GM19351 (cell line): ENCODE results near the gene NKX1-1.
"Not testable (repeated sequence)": the region's sequence is repeated elsewhere in the genome, so short reads cannot be mapped to it uniquely, and the experiment has no call there.

Source experiments
- ATAC-seq: cut with Tn5 transposase; IDR thresholded peaks from one replicate; pipeline ENCODE4 v1.9.1; 2021; ENCODE audit warnings: mild to moderate bottlenecking, moderate library complexity; ENCODE audit not compliant: unreplicated experiment

Gene NKX1-1

DNA sequence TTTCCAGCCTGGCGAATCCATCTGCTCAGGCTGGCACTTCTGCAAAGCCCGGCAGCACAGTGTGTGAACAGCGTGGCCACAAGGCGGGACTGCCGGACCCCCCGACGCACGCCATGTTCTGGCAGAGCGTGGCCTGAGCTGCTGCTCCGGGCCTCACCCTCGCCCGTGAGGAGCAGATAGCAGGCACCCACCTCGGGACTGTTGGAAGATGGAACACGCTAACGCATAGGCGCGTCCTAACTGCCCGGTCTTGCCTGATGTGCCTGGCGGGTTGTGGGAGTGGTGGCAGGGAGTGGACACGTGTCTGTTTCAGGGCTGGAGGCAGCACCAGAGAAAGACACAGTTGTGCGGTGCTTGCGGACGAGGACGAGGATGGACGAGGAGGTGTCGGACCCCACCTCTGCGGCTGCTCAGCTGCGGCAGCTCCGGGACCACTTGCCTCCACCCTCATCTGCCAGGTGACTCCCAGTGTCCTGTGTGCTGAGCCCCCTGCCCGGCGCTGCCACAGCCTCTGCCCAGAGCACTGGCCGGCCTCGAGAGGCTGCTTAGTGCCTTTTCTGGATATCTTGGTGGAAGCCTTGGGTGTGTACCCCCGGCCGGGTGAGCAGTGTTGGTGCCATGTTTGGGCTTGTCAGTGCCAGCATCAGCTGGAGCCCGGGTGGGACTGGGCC, 31.1 kb downstream of the NKX1-1 start:
- no peak for ATAC-seq

DNA sequence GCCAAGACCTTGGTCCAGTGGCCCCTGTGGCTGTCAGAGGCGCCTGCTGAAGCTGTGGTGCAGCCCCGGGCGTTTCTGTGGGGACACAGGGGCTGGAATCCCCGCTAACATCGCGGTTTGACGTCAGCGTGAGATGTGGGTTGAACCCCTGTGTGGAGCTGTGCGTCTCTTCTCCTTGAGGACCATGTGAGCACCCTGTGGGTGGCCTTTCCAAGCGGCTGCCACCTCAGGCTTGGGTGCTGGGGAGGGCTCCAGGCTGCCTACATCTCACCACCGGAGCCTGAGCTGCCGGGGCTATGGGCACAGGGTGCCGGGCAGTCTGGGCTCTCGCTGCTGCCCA, 31.6 kb downstream of the NKX1-1 start:
- no peak for ATAC-seq

DNA sequence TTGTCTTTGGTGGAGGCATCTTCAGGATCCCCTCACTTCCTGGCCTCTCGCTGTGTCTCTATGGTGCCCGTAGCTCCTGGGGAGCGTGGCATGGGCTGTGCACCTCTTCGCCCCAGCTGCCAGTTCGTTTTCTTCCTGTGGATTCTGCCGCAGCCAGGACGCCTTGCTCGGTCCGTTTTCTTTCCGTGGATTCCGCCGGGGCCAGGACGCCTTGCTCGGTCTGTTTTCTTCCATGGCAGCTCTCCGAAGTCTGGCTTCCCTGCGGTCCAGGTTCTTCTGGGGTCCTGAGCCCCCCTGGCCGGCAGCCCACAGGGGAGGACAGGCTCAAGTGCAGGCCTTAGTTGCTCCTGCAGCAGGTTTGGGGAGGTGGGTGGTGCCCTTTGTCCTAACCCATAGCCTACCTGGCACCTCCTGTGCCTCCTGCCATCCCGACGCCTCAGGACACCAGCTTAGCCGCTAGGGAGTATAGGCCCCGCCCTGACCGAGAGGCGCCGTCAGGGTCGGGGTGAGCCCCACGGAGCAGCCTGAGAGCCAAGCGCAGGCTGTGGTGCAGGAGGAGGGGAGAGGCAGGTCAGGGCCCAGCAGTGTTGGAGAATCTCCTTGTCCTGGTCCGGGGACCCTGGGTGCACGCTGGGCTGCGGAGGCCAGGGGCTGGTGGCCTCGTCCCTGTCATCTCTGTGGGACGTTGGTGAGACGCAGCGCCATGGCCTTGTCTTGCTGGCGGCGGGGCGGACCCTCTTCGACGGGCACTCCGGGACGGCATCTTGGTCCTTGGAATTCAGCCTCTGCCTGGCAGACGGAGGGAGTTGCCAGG, 32.1 kb downstream of the NKX1-1 start:
- no peak for ATAC-seq

DNA sequence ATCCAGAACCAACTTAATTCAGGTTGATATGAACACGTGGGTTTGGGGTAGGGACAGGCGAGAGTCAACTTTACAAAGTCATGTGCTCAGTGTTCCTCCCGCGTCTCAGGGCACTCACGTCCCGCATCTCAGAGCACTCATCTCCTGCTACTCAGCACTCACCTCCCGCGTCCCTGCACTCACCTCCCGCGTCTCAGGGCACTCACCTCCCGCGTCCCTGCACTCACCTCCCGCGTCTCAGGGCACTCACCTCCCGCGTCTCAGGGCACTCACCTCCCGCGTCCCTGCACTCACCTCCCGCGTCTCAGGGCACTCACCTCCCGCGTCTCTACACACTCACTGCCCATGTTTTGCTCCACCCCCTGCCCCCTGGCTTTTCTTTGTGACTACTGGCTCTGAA, 33.7 kb downstream of the NKX1-1 start:
- ATAC-seq: not testable (repeated sequence)

DNA sequence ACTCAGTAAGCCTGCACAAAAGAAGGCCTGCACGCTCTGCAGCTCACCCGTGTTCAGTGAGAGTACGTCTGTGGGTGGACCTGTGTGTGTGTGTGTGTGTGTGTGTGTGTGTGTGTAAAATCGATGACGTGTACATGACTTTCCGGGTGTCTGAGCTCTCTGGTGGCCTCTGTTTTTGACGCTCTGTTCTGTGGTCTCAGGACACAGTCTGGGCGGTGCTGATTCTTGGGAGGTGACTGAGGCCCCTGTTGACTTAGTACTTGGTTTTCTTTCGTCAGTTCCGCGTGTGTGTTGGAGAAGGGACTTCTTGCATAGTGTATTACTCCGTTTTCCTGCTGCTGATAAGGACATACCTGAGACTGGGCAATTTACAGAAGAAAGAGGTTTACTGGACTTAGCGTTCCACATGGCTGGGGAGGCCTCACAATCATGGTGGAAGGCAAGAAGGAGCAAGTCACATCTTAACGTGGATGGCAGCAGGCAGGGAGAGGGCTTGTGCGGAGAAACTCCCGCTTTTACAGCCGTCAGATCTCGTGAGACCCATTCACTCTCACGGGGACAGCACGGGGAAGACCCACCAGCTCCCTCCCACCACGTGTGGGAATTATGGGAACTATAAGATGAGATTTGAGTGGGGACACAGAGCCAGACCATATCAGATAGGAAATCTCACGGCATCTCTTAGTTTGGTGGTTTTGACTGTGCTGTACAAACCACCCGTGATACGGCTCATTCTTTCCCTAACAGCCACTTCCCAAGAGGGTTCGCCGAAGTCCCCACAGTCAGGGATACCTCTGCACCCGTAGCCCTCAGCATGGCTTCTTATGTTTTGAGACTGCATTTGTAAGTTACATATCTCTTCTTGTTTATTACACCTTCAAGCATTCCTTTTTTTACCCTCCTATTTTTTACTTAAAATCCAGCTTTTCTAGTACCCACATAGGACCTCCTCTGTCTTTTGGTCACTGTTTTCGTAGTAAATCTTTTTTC, 34.8 kb downstream of the NKX1-1 start:
- no peak for ATAC-seq

DNA sequence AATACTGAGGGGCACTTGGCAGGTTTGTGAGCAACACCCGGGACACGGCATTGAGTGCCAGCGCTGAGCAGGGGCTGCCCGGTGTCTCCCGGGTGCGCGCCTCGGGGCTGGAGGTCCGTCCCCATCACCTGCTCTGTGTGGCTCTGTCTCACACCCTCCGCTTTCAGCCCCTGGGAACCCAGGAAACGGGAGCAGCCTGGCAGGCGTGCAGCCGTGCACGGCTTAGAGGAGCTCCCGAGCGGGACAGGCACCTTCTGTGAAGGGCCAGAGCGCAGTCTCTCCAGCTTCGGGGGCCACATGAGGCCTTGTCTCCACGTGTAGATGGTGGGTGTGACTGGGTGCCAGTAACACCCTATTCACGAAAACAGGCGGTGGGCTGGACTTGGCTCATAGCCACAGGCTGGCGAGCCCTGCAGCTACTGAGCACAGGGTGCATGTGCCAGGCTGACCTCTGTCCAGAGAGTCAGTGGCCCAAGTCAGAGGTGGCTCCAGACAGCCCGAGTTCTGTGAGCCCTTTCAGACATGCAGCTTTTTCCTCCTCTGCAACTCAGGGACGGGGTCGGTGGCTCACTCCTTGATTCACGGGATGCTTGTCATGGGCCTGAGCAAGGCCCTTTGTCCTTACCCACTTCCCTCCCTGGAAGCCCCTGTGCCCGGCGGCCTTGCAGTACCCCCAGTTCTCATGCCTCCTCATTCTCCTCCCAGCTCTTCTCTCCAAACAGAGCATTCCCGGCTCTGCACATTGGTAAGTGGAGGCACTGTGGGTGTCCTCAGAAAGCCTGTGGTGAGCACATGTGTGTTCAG, 35.7 kb downstream of the NKX1-1 start:
- ATAC-seq: no peak

DNA sequence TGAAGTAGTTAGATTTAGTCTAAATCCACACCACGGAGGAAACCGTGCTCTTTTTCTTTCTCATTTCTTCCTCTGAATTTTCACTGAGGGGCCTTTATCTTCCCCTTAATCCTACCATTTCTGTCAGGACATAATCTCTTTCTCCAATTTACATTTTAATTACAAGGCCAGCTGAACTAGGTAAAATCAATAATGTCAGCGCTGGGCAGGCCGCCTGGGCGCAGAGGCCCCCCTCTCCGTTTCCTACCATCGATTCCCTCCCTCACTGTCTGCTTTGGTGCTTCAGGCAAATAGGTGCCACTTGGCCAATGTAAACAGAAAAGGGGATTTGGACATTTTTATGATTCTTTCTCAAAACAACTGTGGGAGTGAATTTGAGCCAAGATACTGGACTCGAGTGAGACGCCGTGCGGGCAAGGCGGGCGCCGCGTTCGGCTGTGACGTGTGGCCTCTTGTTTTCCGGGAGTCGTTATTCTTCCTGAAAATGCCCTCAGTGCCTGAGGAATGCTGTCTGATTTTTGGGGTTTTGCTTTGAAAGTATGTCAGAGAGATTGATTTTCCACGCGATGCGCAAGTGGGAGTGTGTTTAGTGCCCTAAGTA, 36.7 kb downstream of the NKX1-1 start:
- no peak for ATAC-seq

DNA sequence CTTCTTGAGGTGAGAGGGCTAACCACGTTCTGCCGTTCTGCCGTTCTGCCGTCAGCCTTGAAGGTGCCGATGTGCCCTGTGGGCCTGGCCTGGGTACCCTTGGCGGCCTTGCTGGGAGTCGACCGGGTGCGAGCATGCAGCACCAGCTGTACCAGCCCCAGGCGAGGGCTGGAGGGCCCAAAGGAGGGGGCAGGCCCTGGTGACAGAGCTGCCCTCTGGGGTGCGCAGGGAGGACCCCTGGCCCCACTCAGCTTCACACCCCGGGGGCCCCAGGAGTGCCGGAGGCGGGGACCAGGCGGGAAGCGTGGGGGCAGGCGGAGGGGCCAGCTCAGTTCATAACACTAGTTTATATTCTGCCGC, 37.2 kb downstream of the NKX1-1 start:
- no peak for ATAC-seq

DNA sequence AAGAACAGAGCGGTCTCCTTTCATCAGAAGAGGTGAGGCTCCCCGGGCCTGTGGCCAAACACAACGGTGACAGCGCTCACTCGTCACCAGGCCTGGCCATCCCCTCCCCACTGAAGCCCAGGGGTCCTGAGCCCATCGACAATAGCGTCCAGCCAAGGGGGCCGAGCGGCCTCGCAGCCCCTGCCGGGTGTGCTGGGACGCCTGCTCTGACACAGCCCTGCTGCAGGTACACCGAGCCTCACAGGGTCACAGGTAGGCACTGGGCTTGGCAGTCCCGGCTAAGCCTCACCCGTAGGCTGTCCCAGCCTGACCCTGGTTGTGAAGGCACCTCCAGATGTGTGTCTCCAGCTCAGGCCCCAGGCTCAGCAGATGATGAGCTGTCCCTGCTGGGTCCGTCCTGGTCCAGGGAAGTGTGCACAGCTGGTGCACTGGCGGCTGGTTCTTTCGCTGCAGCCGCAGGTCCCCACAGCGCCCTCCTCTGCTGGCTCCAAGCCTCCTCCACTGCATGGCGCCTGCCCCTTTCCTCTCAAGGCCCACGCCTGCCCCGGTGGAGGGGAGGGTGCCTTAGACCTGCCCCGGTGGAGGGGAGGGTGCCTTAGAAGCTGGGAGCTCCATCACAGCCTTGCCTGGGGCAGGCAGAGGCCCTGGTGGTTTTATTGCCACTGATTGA, 37.7 kb downstream of the NKX1-1 start:
- no peak for ATAC-seq

DNA sequence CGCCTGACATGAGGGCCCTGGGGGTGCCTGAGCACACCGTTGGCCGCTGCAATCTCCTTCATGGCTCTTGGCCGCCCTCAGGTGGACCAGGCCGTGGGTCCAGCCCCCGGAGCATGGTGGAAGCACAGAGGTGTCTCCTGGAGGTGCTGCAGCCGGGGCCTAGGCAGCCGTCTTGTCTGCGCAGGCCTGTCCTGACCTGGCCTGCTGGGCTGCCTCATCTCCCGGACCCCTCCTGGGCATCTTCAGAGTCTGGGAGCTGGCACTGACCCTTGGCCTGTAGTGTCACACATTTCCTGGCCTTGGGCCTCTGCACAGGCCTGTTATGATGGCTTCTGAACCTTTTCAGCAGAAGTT, 38.3 kb downstream of the NKX1-1 start:
- ATAC-seq: no peak

DNA sequence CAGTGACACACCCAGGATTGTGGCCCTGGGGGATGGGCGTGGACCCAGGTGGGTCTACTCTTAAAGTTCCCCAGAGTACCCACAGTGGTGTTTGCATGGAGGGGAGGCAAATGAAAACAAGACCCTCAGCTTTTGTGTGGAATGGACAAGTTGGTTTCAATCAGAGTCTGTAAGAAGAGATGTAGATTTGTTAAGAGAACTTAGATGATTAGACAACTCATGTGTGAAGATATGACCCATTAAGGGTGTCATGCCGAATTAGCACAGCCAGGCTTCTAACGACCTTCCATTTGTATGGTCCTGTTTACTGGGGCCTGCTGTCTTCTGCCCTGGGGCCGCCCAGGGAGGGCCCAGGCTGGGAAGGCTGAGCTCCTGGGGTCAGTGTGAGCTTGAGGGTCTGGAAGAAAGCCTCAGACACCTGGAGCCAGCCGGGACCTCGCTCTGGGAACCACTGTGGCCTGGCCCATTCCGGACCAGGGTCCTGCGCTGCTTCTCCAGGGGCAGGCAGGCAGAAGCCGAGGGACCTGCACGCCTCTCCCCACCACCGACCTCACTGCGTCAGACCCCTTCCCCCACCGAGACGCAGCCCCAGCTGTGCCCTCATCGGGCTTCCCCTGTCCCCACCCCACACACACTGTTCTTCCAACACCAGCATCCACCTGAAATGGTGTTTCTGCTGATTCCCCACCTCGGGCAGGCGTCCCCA, 38.9 kb downstream of the NKX1-1 start:
- ATAC-seq: no peak

DNA sequence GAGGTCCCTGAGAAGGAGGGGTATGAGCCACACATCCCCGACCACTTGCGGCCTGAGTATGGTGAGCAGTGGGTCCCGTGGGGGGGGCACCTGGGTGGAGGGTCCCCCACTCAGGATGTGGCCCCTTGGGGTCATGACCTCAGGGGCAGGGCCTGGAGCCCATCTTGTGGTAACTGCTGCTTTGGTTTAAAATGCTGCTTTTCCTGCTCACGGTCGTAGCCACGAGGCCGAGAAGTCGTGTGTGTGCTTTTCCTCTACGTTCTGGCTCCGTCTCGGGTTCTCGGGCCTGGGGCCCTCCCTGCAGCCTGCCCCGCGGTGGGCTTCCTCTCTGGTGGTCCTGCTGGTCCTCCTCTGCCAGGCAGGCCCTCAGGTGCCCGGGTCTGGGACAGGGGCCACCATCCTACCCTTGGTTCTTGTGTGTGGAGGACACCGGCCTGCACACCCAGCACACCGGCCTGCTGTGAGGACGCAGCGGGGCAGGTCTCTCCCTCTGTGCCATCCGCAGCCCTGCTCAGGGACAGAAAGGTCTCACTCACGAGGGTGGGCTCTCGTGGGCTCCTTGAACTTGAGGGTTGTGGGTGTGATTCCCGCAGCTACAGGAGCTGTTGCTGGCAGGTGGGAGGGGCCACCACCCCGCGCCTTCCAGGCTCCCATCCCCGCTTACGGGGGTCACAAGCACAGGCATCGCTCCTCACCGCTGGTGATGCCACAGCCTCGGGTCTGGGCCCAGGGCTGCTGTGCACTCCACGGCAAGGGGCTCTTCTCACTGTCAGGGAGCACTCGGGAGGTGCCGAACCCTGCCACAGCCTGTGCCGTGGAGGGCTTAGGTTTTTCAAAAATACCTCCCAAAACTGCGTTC, 39.6 kb downstream of the NKX1-1 start:
- ATAC-seq: no peak

DNA sequence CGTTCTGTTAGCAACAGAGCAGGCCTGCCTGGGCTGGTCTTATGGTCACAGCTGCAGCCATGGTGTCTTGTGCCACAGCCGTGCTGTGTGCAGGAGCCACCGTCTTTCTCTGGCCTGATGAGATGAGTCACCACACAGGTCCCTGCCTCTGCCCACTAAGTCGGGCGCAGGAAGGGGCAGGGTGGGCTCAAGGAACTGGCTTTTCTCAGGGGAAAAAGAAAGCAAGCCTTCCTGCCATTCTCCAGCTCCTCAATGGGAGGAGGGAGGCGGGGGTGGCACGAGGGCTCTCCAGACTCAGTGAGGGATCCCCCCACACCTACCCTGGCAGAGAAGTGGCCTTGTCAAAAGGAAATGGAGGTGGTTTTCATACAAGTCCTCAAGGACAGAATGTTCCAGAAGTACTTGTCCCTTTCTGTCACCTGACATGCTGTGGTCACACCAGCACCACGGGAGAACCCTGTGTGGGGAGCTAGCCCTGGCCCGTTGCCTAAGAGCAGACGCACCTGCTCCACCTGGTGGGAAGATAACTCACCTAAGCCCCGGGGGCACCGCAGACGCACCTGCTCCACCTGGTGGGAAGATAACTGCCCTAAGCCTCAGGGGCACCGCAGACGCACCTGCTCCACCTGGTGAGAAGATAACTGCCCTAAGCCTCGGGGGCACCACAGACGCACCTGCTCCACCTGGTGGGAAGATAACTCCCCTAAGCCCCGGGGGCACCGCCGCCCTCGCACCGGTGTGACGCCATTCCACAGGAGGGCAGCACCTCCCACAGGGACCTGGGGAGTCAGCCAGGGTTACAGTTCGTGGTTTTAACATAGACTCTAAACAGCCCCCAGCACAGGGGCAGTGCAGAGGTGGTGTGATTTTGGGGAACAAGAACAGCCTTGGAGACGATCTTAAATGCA, 40.7 kb downstream of the NKX1-1 start:
- ATAC-seq: no peak

DNA sequence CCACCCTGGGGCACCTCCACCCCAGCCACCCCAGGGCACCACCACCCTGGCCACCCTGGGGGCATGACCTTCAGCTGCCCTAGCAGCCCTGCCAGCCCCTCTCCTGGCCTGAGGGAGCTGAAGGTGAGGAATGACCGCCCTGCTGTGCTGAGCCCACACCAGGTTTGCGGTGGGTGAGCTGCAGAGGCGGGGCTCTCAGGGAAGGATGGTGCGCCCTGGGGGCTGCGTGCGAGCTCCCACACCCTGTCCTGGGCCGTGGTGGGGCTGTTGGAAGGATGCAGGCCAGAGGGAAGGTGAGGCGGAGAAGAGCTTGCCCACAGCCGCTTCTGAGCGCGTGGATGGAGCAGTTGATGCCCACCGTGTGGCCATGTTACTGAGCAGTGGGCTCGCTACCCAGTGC, 41.5 kb downstream of the NKX1-1 start:
- no peak for ATAC-seq

DNA sequence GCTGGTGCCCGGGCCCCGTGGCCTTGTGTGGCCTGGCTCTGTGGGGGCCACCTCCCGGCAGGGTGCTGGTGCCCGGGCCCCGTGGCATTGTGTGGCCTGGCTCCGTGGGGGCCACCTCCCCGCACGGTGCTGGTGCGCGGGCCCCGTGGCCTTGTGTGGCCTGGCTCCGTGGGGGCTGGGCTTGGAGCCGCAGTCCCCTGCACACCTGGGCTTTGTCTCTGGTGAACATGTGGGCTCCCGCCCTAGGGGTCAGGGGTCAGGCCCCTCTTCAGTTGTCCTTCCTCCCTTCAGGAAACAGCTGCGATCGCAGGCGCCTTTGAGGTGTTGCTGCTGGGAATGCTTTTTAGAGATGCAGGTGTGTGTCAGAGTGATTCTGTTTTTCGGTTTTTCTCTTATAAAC, 42.0 kb downstream of the NKX1-1 start:
- ATAC-seq: no peak

DNA sequence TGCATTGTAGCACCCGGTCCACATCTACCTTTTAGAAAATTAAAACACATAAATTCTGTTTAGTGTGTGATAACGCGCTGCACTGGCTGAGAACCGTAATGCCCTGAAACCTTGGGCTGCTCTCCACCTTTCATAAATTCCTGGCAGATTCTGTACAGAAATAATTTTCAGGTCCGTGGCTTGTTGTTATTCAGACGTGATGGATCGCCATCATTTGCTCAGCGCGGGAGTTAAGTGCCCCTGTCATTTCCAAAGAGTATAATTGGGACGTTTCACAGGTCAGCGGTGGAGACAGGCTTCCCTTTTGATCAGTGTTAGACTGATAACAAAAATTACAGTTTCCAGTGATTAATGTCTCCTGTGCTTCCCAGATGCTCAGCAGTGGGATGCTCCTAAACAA, 42.7 kb downstream of the NKX1-1 start:
- ATAC-seq: no peak

DNA sequence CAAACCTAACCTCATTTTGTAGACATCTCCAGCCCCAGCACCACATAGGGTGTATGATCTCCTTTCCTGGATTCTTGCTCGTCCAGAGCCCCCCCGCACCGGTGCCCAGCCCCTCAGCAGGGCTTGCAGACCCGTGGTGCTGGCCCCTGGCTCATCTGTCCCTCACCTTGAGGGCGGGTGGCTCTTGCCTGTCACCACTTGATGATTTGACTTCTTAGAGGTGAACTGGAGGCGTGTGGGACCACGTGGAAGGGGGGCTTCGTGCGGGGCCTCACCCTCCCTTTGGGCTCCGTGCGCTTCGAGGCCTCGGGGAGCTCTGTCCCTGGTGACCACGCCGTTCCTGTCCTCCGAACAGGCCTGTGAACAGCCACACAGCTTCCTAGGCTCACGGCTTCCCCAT, 43.7 kb downstream of the NKX1-1 start:
- ATAC-seq: no peak
